Measurements from ENCODE around the gene C11orf65.
"Not testable (repeated sequence)": the region's sequence is repeated elsewhere in the genome, so short reads cannot be mapped to it uniquely, and the experiment has no call there.

C11orf65 gene

GRCh38 chr11:108396672-108397071, 70.7 kb downstream of the C11orf65 start:
- H3K36me3 ChIP-seq (replicated peaks in 1 of 2; ENCODE audit: control insufficient read depth in 2 of 2, insufficient read depth in 2 of 2, low read length in 2 of 2); H2BK120ac ChIP-seq (ENCODE audit: low read depth, low read length); H3K4me1 ChIP-seq (ENCODE audit: control insufficient read depth in 2 of 2, insufficient read depth in 1 of 2, low read depth in 1 of 2, low read length in 2 of 2); H3K27me3 ChIP-seq (ENCODE audit: control insufficient read depth in 3 of 3, insufficient read depth in 3 of 3, low read depth in 1 of 3, low read length in 3 of 3); H3K14ac ChIP-seq (ENCODE audit: low read length); H4K91ac ChIP-seq (ENCODE audit: low read depth, low read length, poor library complexity); H3K9me3 ChIP-seq (replicated peaks in 1 of 2; ENCODE audit: control insufficient read depth in 2 of 2, insufficient read depth in 1 of 2, low read depth in 1 of 2, low read length in 2 of 2); H2BK12ac ChIP-seq (ENCODE audit: low read length); H2AFZ ChIP-seq (ENCODE audit: low read length); H3K4ac ChIP-seq (ENCODE audit: low read length); H3K79me1 ChIP-seq (ENCODE audit: low read depth, low read length); H2AK5ac ChIP-seq (ENCODE audit: low read depth, low read length); H3K9ac ChIP-seq (ENCODE audit: low read depth, low read length, poor library complexity); DNase-seq (ENCODE audit: low spot score); H2BK5ac ChIP-seq (ENCODE audit: low read length); H3K4me3 ChIP-seq (ENCODE audit: low read length in 2 of 2); H2BK15ac ChIP-seq (ENCODE audit: low read length); H3K23ac ChIP-seq (ENCODE audit: low read depth, low read length, poor library complexity); H4K8ac ChIP-seq (ENCODE audit: low read depth, low read length); H3K4me2 ChIP-seq (ENCODE audit: insufficient read depth, low read length, poor library complexity, severe bottlenecking); H3K27ac ChIP-seq (replicated peaks; ENCODE audit: low read length); H3K18ac ChIP-seq (ENCODE audit: low read length): not testable (repeated sequence)
- WGBS, 2 donors (ENCODE audit: extremely low coverage in 2 of 2, insufficient read length in 2 of 2, insufficient replicate concordance in 1 of 2) = no CpG with 5 or more reads among the region's 6 CpGs

GRCh38 chr11:108394744-108395284, 72.5 kb downstream of the C11orf65 start:
- Histone ChIP-seq H2BK5ac (ENCODE audit: low read length) (no peak overlapping the region), H3K27ac (replicated peaks; ENCODE audit: low read length) (no peak overlapping the region), H3K14ac (ENCODE audit: low read length) (no peak overlapping the region), H4K91ac (ENCODE audit: low read depth, low read length, poor library complexity) (no peak overlapping the region), H2BK120ac (ENCODE audit: low read depth, low read length) (no peak overlapping the region), H3K4me2 (ENCODE audit: insufficient read depth, low read length, poor library complexity, severe bottlenecking) (no peak overlapping the region), H3K9ac (ENCODE audit: low read depth, low read length, poor library complexity) (no peak overlapping the region), H2BK12ac (ENCODE audit: low read length) (no peak overlapping the region), H3K27me3 (ENCODE audit: control insufficient read depth in 3 of 3, insufficient read depth in 3 of 3, low read depth in 1 of 3, low read length in 3 of 3) (no peaks in the 10 kb centered on the region), H3K9me3 (replicated peaks in 1 of 2; ENCODE audit: control insufficient read depth in 2 of 2, insufficient read depth in 1 of 2, low read depth in 1 of 2, low read length in 2 of 2) (no peaks in the 10 kb centered on the region), H3K4me3 (ENCODE audit: low read length in 2 of 2) (no peak overlapping the region), H3K23ac (ENCODE audit: low read depth, low read length, poor library complexity) (no peak overlapping the region), H2AFZ (ENCODE audit: low read length) (no peak overlapping the region), H4K8ac (ENCODE audit: low read depth, low read length) (no peak overlapping the region), H3K4me1 (ENCODE audit: control insufficient read depth in 2 of 2, insufficient read depth in 1 of 2, low read depth in 1 of 2, low read length in 2 of 2) (no peaks in the 10 kb centered on the region), H3K79me1 (ENCODE audit: low read depth, low read length) (no peaks in the 10 kb centered on the region), H2BK15ac (ENCODE audit: low read length) (no peak overlapping the region), H2AK5ac (ENCODE audit: low read depth, low read length) (no peak overlapping the region), H3K36me3 (replicated peaks in 1 of 2; ENCODE audit: control insufficient read depth in 2 of 2, insufficient read depth in 2 of 2, low read length in 2 of 2) (no peaks in the 10 kb centered on the region), H3K18ac (ENCODE audit: low read length) (no peak overlapping the region), H3K4ac (ENCODE audit: low read length) (no peak overlapping the region)
- no CpG with 5 or more reads among the region's 4 CpGs for WGBS, 2 donors (ENCODE audit: extremely low coverage in 2 of 2, insufficient read length in 2 of 2, insufficient replicate concordance in 1 of 2)
- DNase-seq (ENCODE audit: low spot score) = no peak

- Histone ChIP-seq H2BK120ac (ENCODE audit: low read depth, low read length) (no peak overlapping the region), H3K23ac (ENCODE audit: low read depth, low read length, poor library complexity) (no peak overlapping the region), H2BK5ac (ENCODE audit: low read length) (no peak overlapping the region), H3K14ac (ENCODE audit: low read length) (no peak overlapping the region), H3K9ac (ENCODE audit: low read depth, low read length, poor library complexity) (no peak overlapping the region), H3K4me3 (ENCODE audit: low read length in 2 of 2) (no peak overlapping the region), H3K27me3 (ENCODE audit: control insufficient read depth in 3 of 3, insufficient read depth in 3 of 3, low read depth in 1 of 3, low read length in 3 of 3) (no peaks in the 10 kb centered on the region), H3K4ac (ENCODE audit: low read length) (no peak overlapping the region), H3K9me3 (replicated peaks in 1 of 2; ENCODE audit: control insufficient read depth in 2 of 2, insufficient read depth in 1 of 2, low read depth in 1 of 2, low read length in 2 of 2) (no peaks in the 10 kb centered on the region), H3K18ac (ENCODE audit: low read length) (no peak overlapping the region), H3K36me3 (replicated peaks in 1 of 2; ENCODE audit: control insufficient read depth in 2 of 2, insufficient read depth in 2 of 2, low read length in 2 of 2) (no peaks in the 10 kb centered on the region), H2AK5ac (ENCODE audit: low read depth, low read length) (no peak overlapping the region), H2BK12ac (ENCODE audit: low read length) (no peak overlapping the region), H2BK15ac (ENCODE audit: low read length) (no peak overlapping the region), H2AFZ (ENCODE audit: low read length) (no peak overlapping the region), H3K4me1 (ENCODE audit: control insufficient read depth in 2 of 2, insufficient read depth in 1 of 2, low read depth in 1 of 2, low read length in 2 of 2) (no peaks in the 10 kb centered on the region), H3K4me2 (ENCODE audit: insufficient read depth, low read length, poor library complexity, severe bottlenecking) (no peak overlapping the region), H4K91ac (ENCODE audit: low read depth, low read length, poor library complexity) (no peak overlapping the region), H3K27ac (replicated peaks; ENCODE audit: low read length) (no peak overlapping the region), H4K8ac (ENCODE audit: low read depth, low read length) (no peak overlapping the region), H3K79me1 (ENCODE audit: low read depth, low read length) (no peaks in the 10 kb centered on the region)
- WGBS, 2 donors (ENCODE audit: extremely low coverage in 2 of 2, insufficient read length in 2 of 2, insufficient replicate concordance in 1 of 2) = no CpG with 5 or more reads among the region's 1 CpG
- no peak for DNase-seq (ENCODE audit: low spot score)
Measured at GRCh38 chr11:108393046-108393445, 74.3 kb downstream of the C11orf65 start.

- no peak overlapping the region for H3K23ac ChIP-seq (ENCODE audit: low read depth, low read length, poor library complexity)
- H2AK5ac ChIP-seq (ENCODE audit: low read depth, low read length) = no peak overlapping the region
- no peak overlapping the region for H3K14ac ChIP-seq (ENCODE audit: low read length)
- no peak overlapping the region for H3K9ac ChIP-seq (ENCODE audit: low read depth, low read length, poor library complexity)
- no peak overlapping the region for H3K4me2 ChIP-seq (ENCODE audit: insufficient read depth, low read length, poor library complexity, severe bottlenecking)
- H4K8ac ChIP-seq (ENCODE audit: low read depth, low read length) = no peak overlapping the region
- no peaks in the 10 kb centered on the region for H3K36me3 ChIP-seq (replicated peaks in 1 of 2; ENCODE audit: control insufficient read depth in 2 of 2, insufficient read depth in 2 of 2, low read length in 2 of 2)
- H4K91ac ChIP-seq (ENCODE audit: low read depth, low read length, poor library complexity) = no peak overlapping the region
- H2AFZ ChIP-seq (ENCODE audit: low read length) = no peak overlapping the region
- H2BK5ac ChIP-seq (ENCODE audit: low read length) = no peak overlapping the region
- H3K9me3 ChIP-seq (replicated peaks in 1 of 2; ENCODE audit: control insufficient read depth in 2 of 2, insufficient read depth in 1 of 2, low read depth in 1 of 2, low read length in 2 of 2) = no peaks in the 10 kb centered on the region
- H2BK12ac ChIP-seq (ENCODE audit: low read length) = no peak overlapping the region
- WGBS, 2 donors (ENCODE audit: extremely low coverage in 2 of 2, insufficient read length in 2 of 2, insufficient replicate concordance in 1 of 2) = no CpG with 5 or more reads among the region's 1 CpG
- DNase-seq (ENCODE audit: low spot score) = no peak
- no peak overlapping the region for H3K4ac ChIP-seq (ENCODE audit: low read length)
- H3K79me1 ChIP-seq (ENCODE audit: low read depth, low read length) = no peaks in the 10 kb centered on the region
- no peak overlapping the region for H2BK120ac ChIP-seq (ENCODE audit: low read depth, low read length)
- H3K27me3 ChIP-seq (ENCODE audit: control insufficient read depth in 3 of 3, insufficient read depth in 3 of 3, low read depth in 1 of 3, low read length in 3 of 3) = no peaks in the 10 kb centered on the region
- H3K18ac ChIP-seq (ENCODE audit: low read length) = no peak overlapping the region
- no peak overlapping the region for H3K4me3 ChIP-seq (ENCODE audit: low read length in 2 of 2)
- no peak overlapping the region for H2BK15ac ChIP-seq (ENCODE audit: low read length)
- H3K4me1 ChIP-seq (ENCODE audit: control insufficient read depth in 2 of 2, insufficient read depth in 1 of 2, low read depth in 1 of 2, low read length in 2 of 2) = no peaks in the 10 kb centered on the region
- no peak overlapping the region for H3K27ac ChIP-seq (replicated peaks; ENCODE audit: low read length)
Measured at GRCh38 chr11:108392353-108392752, 75.0 kb downstream of the C11orf65 start.

All from neuronal stem cell (in vitro differentiated cells).